Measurements from ENCODE around the gene RPUSD3.
"Not testable (repeated sequence)": the region's sequence is repeated elsewhere in the genome, so short reads cannot be mapped to it uniquely, and the experiment has no call there.

The RPUSD3 gene

GRCh38 chr3:9843715-9844438 is at the start of gene RPUSD3:
Gene RPUSD3, minus strand, starts transcription at chr3:9844008. Its CDS starts 18 bp downstream, at chr3:9843990.
- DNase-seq (ENCODE audit: low spot score), result peak; percentile 95

GRCh38 chr3:9891072-9891622 is 47.3 kb upstream of the RPUSD3 start:
- no peak for DNase-seq (ENCODE audit: low spot score)

GRCh38 chr3:9890249-9891071 is 46.7 kb upstream of the RPUSD3 start, which contains the start of gene JAGN1:
Gene JAGN1, plus strand, starts transcription at chr3:9890610. Its CDS starts 113 bp downstream, at chr3:9890723.
- DNase-seq (ENCODE audit: low spot score), result peak; percentile 89

GRCh38 chr3:9889405-9889804 is 45.6 kb upstream of the RPUSD3 start:
- no peak for DNase-seq (ENCODE audit: low spot score)

GRCh38 chr3:9888540-9888939 is 44.7 kb upstream of the RPUSD3 start:
- no peak for DNase-seq (ENCODE audit: low spot score)

- no peak for DNase-seq (ENCODE audit: low spot score)
Measured at GRCh38 chr3:9887480-9887879, 43.7 kb upstream of the RPUSD3 start.

GRCh38 chr3:9886328-9886727 is 42.5 kb upstream of the RPUSD3 start:
- no peak for DNase-seq (ENCODE audit: low spot score)

- peak; percentile 86 for DNase-seq (ENCODE audit: low spot score)
Measured at GRCh38 chr3:9884555-9885165, 40.9 kb upstream of the RPUSD3 start.

GRCh38 chr3:9883706-9884554 is 40.1 kb upstream of the RPUSD3 start:
- peak; percentile 17 for DNase-seq (ENCODE audit: low spot score)

GRCh38 chr3:9881441-9881840 is 37.6 kb upstream of the RPUSD3 start:
- no peak for DNase-seq (ENCODE audit: low spot score)

GRCh38 chr3:9879830-9880549 is 36.2 kb upstream of the RPUSD3 start, which contains the start of gene CIDEC:
Gene CIDEC, minus strand, starts transcription at chr3:9880253. Its CDS starts 1,767 bp downstream, at chr3:9878486.
- DNase-seq (ENCODE audit: low spot score), result no peak

GRCh38 chr3:9878700-9879099 is 34.9 kb upstream of the RPUSD3 start:
- no peak for DNase-seq (ENCODE audit: low spot score)

GRCh38 chr3:9876991-9877390 is 33.2 kb upstream of the RPUSD3 start:
- no peak for DNase-seq (ENCODE audit: low spot score)

GRCh38 chr3:9876255-9876654 is 32.4 kb upstream of the RPUSD3 start:
- not testable (repeated sequence) for DNase-seq (ENCODE audit: low spot score)

GRCh38 chr3:9875448-9875847 is 31.6 kb upstream of the RPUSD3 start:
- DNase-seq (ENCODE audit: low spot score), result no peak

- peak; percentile 36 for DNase-seq (ENCODE audit: low spot score)
Measured at GRCh38 chr3:9872067-9872466, 28.3 kb upstream of the RPUSD3 start.

- peak; percentile 45 for DNase-seq (ENCODE audit: low spot score)
Measured at GRCh38 chr3:9870978-9871377, 27.2 kb upstream of the RPUSD3 start.

- DNase-seq (ENCODE audit: low spot score), result no peak
Measured at GRCh38 chr3:9869955-9870354, 26.1 kb upstream of the RPUSD3 start.

- DNase-seq (ENCODE audit: low spot score), result no peak
Measured at GRCh38 chr3:9867106-9867505, 23.3 kb upstream of the RPUSD3 start.

GRCh38 chr3:9866639-9867038 is 22.8 kb upstream of the RPUSD3 start:
- DNase-seq (ENCODE audit: low spot score), result no peak
